ENCODE data around the gene SNTG2.

DNA sequence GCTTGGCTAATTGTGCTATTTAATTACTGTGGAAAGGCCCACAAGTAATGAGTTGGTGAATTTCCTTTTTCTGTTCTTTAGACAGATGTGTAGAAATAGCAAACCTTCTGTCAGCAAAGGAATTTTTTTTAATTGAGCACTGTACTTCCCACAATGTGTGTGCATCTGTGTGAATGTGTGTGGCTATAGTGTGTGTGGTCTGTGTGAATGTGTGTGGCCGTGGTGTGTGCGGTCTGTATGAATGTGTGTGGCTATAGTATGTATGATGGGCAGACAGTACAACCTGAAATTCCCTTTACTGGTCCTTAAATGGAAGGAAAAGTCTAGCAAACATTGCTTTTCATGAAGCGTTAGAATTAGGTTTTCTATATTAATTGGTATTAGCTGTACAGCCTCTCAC, 259.1 kb downstream of the SNTG2 start:
- no peak for TF ChIP-seq CTCF (conservative IDR thresholded peaks at IDR 0.05; ENCODE audit: low read length)
- no peak for TF ChIP-seq EZH2phosphoT487 (IDR thresholded peaks at IDR 0.05; ENCODE audit: borderline replicate concordance)
